Measurements from ENCODE around the gene BTN2A1. TPM values are rescaled to one million over a fixed set of nuclear protein-coding genes. Genes with fewer than 3 reads are reported as not detected.

BTN2A1 gene
- total and polyA plus RNA-seq, 9 of the 15 experiments (the other 6 are each of a cell fraction or from before 2014, with no cell fraction given), result 6.7 to 22.1 (median 16.4) TPM

DNA sequence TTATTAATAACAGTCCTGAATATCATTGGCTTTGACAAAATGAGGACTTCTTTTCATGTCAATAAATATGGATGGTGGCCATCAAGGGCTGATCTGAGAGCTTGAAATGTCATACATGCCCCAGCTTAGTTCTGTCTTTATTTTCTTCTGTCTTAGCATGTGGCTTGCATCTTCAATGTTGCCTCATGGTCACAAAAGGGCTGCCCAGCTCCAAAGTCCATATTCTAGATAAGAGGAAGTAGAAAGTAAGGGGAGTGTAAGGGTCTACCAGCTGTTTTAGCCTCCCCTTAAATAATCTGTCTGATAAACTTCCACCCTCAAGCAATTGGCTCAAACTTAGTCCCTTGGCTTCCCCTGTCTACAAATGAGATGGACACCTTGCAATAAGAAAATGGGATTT lies 14.2 kb downstream of the BTN2A1 start:
- H2AFZ ChIP-seq (ENCODE audit: low read depth, low read length), result no peak overlapping the region
- ChIA-PET CTCF (ENCODE audit: low intra/inter-chr PET ratio) (no interaction called here), POLR2A (no interaction called here)
- in situ Hi-C loops (cut with MboI), result no loop called here
- H3K9me1 ChIP-seq (ENCODE audit: control insufficient read depth, insufficient read depth, low read length), result peaks cover 2% of the 10 kb centered on the region
- intact Hi-C loops (cut with micrococcal nuclease), result no loop called here
- H3K4me3 ChIP-seq, result no peak overlapping the region
- peaks cover 19 to 28% of the 10 kb centered on the region in 2 experiments for H3K4me1 ChIP-seq (replicated peaks in 1 of 2; ENCODE audit: control insufficient read depth in 2 of 2, insufficient read depth in 2 of 2, low read length in 2 of 2)
- FAIRE-seq (no peak), DNase-seq (ENCODE audit: extremely low read depth in 1 of 4, low spot score in 3 of 4) (no peak), ATAC-seq (no peak)
- H3K9ac ChIP-seq (ENCODE audit: insufficient read depth in 1 of 2, low read depth in 2 of 2, low read length in 2 of 2), result no peak overlapping the region
- no peaks in the 10 kb centered on the region for H3K27me3 ChIP-seq (ENCODE audit: control insufficient read depth in 2 of 2, insufficient read depth in 2 of 2, low read length in 2 of 2)
- 0 out of 2 replicates have a peak, but pooled peaks cover 6% of the 10 kb centered on the region for H3K9me3 ChIP-seq (replicated peaks; ENCODE audit: control insufficient read depth, insufficient read depth, low read depth, low read length)
- BruUV-seq (replicated peaks), result no TSS peak
- peaks cover 20% of the 10 kb centered on the region for H3K36me3 ChIP-seq (ENCODE audit: control insufficient read depth, insufficient read depth, low read length)
- no peak overlapping the region for H3K4me2 ChIP-seq (ENCODE audit: insufficient read depth, low read length)
- no peak overlapping the region for H3K27ac ChIP-seq (ENCODE audit: extremely low read depth, low read depth, low read length)
- TF ChIP-seq CBX3 (IDR thresholded peaks at IDR 0.05; ENCODE audit: borderline replicate concordance in 1 of 2, low read length in 2 of 2) (peak in 1 of 2 experiments; percentile 50; a peak in 1 of 3 replicates), BCOR (IDR thresholded peaks at IDR 0.05) (peak; percentile 48; the same call in 1 of the 2 replicates), MYNN (IDR thresholded peaks at IDR 0.05) (no peak), MYNN (CRISPR knock-in tag; IDR thresholded peaks at IDR 0.05) (no peak), RBM25 (IDR thresholded peaks at IDR 0.05; ENCODE audit: low read depth, low read length, severe bottlenecking) (peak; percentile 95), KDM1A (IDR thresholded peaks at IDR 0.05) (0 out of 4 replicates have a peak, but pooled peaks of 1 of the 2 experiments have one; percentile 9), JUNB (CRISPR knock-in tag; conservative IDR thresholded peaks at IDR 0.05) (no peak)
- TF ChIP-seq, protein P1, sequence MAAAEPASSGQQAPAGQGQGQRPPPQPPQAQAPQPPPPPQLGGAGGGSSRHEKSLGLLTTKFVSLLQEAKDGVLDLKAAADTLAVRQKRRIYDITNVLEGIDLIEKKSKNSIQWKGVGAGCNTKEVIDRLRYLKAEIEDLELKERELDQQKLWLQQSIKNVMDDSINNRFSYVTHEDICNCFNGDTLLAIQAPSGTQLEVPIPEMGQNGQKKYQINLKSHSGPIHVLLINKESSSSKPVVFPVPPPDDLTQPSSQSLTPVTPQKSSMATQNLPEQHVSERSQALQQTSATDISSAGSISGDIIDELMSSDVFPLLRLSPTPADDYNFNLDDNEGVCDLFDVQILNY (CRISPR knock-in tag; IDR thresholded peaks at IDR 0.05), result no peak
- TF ChIP-seq, protein P2, sequence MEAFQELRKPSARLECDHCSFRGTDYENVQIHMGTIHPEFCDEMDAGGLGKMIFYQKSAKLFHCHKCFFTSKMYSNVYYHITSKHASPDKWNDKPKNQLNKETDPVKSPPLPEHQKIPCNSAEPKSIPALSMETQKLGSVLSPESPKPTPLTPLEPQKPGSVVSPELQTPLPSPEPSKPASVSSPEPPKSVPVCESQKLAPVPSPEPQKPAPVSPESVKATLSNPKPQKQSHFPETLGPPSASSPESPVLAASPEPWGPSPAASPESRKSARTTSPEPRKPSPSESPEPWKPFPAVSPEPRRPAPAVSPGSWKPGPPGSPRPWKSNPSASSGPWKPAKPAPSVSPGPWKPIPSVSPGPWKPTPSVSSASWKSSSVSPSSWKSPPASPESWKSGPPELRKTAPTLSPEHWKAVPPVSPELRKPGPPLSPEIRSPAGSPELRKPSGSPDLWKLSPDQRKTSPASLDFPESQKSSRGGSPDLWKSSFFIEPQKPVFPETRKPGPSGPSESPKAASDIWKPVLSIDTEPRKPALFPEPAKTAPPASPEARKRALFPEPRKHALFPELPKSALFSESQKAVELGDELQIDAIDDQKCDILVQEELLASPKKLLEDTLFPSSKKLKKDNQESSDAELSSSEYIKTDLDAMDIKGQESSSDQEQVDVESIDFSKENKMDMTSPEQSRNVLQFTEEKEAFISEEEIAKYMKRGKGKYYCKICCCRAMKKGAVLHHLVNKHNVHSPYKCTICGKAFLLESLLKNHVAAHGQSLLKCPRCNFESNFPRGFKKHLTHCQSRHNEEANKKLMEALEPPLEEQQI (IDR thresholded peaks at IDR 0.05), result 0 out of 2 replicates have a peak, but pooled peaks have one; percentile 29
- H3K79me2 ChIP-seq (ENCODE audit: control insufficient read depth, insufficient read depth, low read length), result no peaks in the 10 kb centered on the region
- no peaks in the 10 kb centered on the region for H4K20me1 ChIP-seq (replicated peaks; ENCODE audit: control insufficient read depth, insufficient read depth, low read length)
